ENCODE data around the gene SIRT2. TPM values are rescaled to one million over a fixed set of nuclear protein-coding genes. Genes with fewer than 3 reads are reported as not detected.

SIRT2 gene
- total RNA-seq, 1 experiment from 2014 or later, result 8.4 TPM

- no peak overlapping the region for H3K14ac ChIP-seq (ENCODE audit: insufficient read depth, low read length)
- peaks cover 3 to 11% (median 7%) of the 10 kb centered on the region in 3 experiments; a peak in 4 of 7 replicates for H3K36me3 Mint-ChIP-seq (ENCODE audit: insufficient read depth in 1 of 3, low read depth in 3 of 3)
- H2AFZ ChIP-seq (ENCODE audit: low read length), result no peak overlapping the region
- no peak overlapping the region for H3K18ac ChIP-seq (ENCODE audit: insufficient read length, low read depth, low read length)
- H3K4ac ChIP-seq (ENCODE audit: low read depth, low read length), result no peak overlapping the region
- no peak for DNase-seq
- H2AK5ac ChIP-seq (ENCODE audit: insufficient read length, low read length), result no peak overlapping the region
- no peak overlapping the region for H3K9ac ChIP-seq (ENCODE audit: extremely low read depth, insufficient read length, low read length)
- H2BK20ac ChIP-seq (ENCODE audit: low read depth, low read length, poor library complexity, severe bottlenecking), result no peak overlapping the region
- H3K4me2 ChIP-seq (ENCODE audit: insufficient read depth, insufficient read length, low read length), result no peak overlapping the region
- H3K4me3 Mint-ChIP-seq, result no peak overlapping the region
- H2BK15ac ChIP-seq (ENCODE audit: low read depth, low read length), result no peak overlapping the region
- no peak overlapping the region for H3T11ph ChIP-seq (ENCODE audit: low read length)
- no peak overlapping the region for H4K8ac ChIP-seq (replicated peaks; ENCODE audit: insufficient read length, low read depth, low read length)
- H3K9me3 Mint-ChIP-seq, result peaks cover 0 to 2% of the 10 kb centered on the region in 2 experiments; a peak in 1 of 5 replicates
- H2BK120ac ChIP-seq (ENCODE audit: low read depth, low read length, poor library complexity, severe bottlenecking), result no peak overlapping the region
- no peaks in the 10 kb centered on the region for H3K27me3 Mint-ChIP-seq (ENCODE audit: low read depth)
- TF ChIP-seq CTCF (conservative IDR thresholded peaks at IDR 0.05), result no peak
- no peaks in the 10 kb centered on the region for H3K4me1 Mint-ChIP-seq
- WGBS (ENCODE audit: extremely low coverage, insufficient read length, low lambda C conversion rate), result no CpG with 5 or more reads among the region's 44 CpGs
- H3K9me3 ChIP-seq (ENCODE audit: control insufficient read depth, low read depth, low read length), result no peaks in the 10 kb centered on the region
- H2BK12ac ChIP-seq (ENCODE audit: insufficient read length, low read depth, low read length), result no peak overlapping the region
- H3K23ac ChIP-seq (ENCODE audit: insufficient read length, low read depth, low read length), result no peak overlapping the region
- H3K56ac ChIP-seq (ENCODE audit: insufficient read length, low read depth, low read length), result no peak overlapping the region
- H4K91ac ChIP-seq (ENCODE audit: insufficient read length, low read depth, low read length), result no peak overlapping the region
- H2BK5ac ChIP-seq (ENCODE audit: insufficient read length, low read length), result no peak overlapping the region
- no peak overlapping the region for H4K5ac ChIP-seq (ENCODE audit: insufficient read length, low read depth, low read length)
- H3K23me2 ChIP-seq (ENCODE audit: insufficient read length, low read depth, low read length, poor library complexity, severe bottlenecking), result no peaks in the 10 kb centered on the region
- 0 out of 7 replicates have a peak overlapping the region, but pooled peaks of 1 of the 3 experiments have one; percentile 46 for H3K27ac Mint-ChIP-seq
- H3K4me1 ChIP-seq (ENCODE audit: insufficient read depth, low read length), result no peaks in the 10 kb centered on the region
- no peak overlapping the region for H3K27ac ChIP-seq (ENCODE audit: insufficient read length, low read depth, low read length)
- no peaks in the 10 kb centered on the region for H3K79me1 ChIP-seq (ENCODE audit: insufficient read depth, low read depth, low read length, poor library complexity, severe bottlenecking)
- H3K79me2 ChIP-seq (ENCODE audit: insufficient read depth, low read length), result no peaks in the 10 kb centered on the region
- no peaks in the 10 kb centered on the region for H3K27me3 ChIP-seq (ENCODE audit: insufficient read depth, low read length)
- no peaks in the 10 kb centered on the region for H4K20me1 ChIP-seq (ENCODE audit: control insufficient read depth, insufficient read depth, insufficient read length)
Observed at GRCh38 chr19:38915329-38916321, 16.2 kb upstream of the SIRT2 start.

Data from H9 (cell line).